Right ventricle myocardium superior (tissue), 1 donor: ENCODE results near the gene SOWAHB. TPM values are rescaled to one million over a fixed set of nuclear protein-coding genes. Genes with fewer than 3 reads are reported as not detected.

Experiments used
- ATAC-seq: fragments of 200-7000 bp; cut with Tn5 transposase; one replicate; pipeline ENCODE4 v1.9.1; 2020; ENCODE audit warnings: mild to moderate bottlenecking; ENCODE audit not compliant: poor library complexity
- DNase-seq: peaks from one replicate; pipeline ENCODE4 v3.0.0-alpha.2; 2020
- intact Hi-C: fragments of 100-400 bp; cut with DNase I; formaldehyde crosslinking; loops from one replicate; pipeline ENCODE4 v1.11.2; 2022
- total RNA-seq: library from RNA; stranded (reverse); fragmentation: NEBNext Ultra II Directional; extraction: Animal tissue kit (Norgen Biotek cat#: 25700); gene quantifications from one replicate; pipeline ENCODE4 v1.2.1, GENCODE V29; 2021
- donor health status: DM: no; HTN: yes; CAD: no; lungs with severe emphysema.

SOWAHB gene
- total RNA-seq, 1 donor from 2014 or later = not detected

DNA sequence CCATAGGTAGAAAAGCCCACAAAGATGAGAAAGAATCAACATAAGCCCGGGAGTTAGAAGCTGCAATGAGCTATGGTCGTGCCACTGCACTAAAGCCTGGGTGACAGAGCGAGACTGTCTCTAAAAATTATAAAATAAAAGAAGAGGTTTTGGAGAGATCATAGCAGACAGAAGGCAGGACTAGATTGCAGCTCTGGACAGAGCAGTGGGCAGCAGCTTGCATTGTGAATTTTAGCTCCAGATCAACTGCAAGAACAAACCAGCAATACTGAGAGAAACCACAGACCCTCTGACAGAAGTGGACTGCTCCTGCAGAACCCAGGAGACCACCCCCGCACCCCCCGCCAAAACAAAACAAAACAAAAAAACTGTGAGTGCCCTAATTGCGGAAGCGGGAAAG, 30.6 kb downstream of the SOWAHB start:
- DNase-seq (no peak), ATAC-seq (no peak)
- intact Hi-C loops = no loop called here

DNA sequence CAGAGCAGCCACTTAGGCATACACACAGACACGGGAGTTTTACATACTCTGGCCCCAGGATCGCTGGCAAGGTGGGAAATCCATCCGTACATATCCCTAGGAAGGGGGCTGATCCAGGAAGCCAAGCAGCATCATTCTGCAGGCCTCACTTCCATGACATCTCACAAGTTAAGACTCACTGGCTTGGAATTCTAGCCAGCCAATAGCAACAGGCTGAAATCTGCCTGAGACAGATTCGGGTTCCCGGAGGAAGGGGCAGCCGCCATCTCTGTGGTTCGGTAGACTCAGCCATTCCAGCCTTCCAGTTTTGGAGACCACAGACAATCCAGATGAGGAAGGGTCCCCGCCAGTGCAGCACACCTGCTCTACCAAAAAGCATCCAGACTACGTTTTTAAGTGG, 31.3 kb downstream of the SOWAHB start:
- intact Hi-C loops = no loop called here
- DNase-seq (no peak), ATAC-seq (no peak)

DNA sequence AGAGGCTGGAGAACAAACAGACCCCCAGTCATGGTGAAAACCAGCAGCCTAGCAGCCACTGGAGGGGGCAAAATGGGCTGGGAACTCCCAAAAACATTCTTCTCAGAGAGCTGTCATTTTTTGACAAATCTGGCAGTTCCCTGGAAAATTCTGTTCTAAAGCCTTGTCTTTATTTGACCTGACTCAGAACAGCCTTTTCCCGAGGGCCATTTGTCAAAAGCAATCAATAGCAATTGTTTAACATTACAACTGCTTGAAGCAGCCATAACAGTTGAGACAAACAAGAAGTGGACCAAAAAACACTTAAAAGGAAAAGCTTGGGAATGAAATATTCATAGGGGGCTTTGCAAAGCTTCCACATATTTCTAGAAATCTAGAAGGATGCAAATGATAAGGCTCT, 39.6 kb downstream of the SOWAHB start:
- DNase-seq = no peak
- intact Hi-C loops = no loop called here
- ATAC-seq = no peak

DNA sequence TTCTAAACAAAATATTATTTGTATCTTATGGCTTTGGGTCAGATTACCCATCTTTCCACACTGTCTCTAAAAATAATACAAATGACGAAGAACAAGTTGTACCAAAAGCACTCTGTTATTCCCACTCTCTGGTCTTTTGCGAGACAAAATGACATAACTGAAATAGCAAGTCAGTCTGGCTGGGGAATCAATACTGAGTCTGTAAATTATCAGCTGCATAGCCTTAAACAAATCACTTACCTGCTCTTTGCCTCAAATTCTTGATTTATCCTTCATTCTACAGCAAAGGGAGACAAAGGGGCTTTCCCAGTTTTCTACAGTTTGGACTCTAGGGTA, 40.9 kb downstream of the SOWAHB start:
- DNase-seq (no peak), ATAC-seq (peak; percentile 15)
- intact Hi-C loops = no loop called here

DNA sequence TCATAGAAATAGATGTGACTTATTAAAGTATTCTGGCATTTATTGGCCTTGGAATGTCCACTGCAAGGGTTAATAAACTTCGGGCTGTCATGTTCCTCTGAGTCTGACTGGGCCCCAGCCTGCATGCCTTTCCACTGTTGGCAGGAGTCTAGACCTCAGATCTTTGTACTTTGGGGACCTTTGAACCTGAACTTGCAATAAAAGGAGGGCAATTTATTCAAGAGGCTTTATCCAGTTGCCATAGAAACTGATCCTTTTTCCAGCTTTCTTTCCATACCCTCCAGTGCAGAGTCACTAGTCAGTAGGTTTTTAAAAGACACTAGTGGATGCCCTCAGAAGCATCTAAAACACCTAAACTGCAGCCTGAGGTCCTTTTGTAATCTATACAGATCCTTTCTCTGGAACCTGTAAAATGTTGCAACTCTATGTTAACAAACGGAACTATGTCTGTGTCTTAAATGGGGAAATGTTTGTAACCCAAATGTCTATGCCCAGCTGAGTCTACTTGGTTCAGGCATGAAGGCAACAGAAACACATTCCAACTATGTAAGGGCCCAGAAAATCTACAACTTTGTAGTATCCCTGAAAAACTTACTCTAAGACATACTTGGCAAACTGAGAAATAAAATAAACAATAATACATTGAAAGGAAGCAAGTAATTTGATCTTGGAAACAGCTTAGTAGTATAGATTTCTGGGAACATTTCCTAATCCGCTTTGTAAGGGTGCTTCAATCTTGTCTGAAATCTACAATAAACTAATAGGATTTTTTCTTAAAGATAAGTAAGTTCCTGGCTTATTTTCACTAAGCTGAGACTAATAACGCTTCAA, 41.5 kb downstream of the SOWAHB start:
- DNase-seq = no peak
- ATAC-seq = no peak
- intact Hi-C loops = no loop called here

DNA sequence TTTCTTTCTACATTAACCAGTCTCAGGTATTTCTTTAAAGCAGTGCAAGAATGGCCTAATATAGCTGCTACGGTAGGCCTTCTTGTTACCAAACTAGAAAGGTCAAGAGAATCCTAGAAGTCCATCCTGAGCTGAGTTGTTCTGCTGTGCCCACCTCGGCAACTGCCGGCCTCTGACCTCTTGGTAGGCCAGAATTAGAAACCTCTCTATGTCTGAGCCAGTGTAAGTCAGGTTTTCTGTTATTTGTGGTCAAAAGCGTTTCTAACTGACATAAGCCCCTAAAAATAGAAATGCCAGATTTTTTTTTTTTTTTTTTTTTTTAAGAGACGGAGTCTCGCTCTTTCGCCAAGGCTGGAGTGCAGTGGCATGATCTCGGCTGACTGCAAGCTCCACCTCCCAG, 43.1 kb downstream of the SOWAHB start:
- DNase-seq = no peak
- intact Hi-C loops = no loop called here
- no peak for ATAC-seq

DNA sequence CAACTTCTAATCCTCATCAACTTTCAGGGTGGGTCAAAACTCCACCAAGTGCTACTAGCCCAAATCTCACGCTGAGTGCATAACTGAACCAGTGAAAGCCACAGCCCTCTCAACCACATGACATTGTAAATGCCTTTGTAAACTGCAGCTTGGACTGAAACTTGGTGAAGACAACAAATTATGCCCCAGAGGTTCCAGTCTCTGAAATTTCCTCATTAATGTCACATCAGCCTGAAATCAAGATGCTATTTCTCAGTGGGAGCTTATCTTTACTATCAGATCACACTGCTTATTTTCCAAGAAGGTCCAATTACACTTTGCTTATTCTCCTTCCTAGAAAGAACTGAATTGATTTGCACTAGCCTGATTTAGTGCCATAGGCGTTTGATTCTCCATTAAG, 46.6 kb downstream of the SOWAHB start:
- DNase-seq (no peak), ATAC-seq (no peak)
- intact Hi-C loops = no loop called here

DNA sequence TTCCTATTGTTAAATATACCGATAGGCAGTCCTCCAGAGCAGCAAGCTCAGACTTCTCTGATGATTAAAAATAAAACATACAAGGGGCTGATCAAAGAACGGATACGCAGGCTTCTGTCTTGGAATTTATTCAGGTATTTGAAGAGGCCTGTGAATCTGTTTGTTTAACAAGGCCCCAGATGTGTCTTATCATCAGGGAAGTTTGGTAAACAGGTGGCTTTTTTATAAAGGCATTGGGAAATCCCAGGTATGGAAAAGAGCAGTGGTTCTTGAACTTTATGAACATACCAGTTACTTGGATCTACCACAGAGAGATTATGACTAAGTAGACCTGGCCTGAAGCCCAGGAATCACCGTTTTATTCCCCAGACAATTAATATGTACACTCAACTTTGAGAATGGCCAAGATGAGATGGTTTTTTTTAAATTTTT, 47.9 kb downstream of the SOWAHB start:
- intact Hi-C loops = no loop called here
- ATAC-seq = no peak

More for the DNA sequence above, 47.9 kb downstream of the SOWAHB start:
- no peak for DNase-seq

Other genes with a start within 250 kb of the SOWAHB start
- gene SEPTIN11, start 51.6 kb upstream of the SOWAHB start, total RNA-seq = 25.4 TPM
- 242 TPM for gene CCNI, start 177.8 kb upstream of the SOWAHB start, total RNA-seq